Testis (tissue), 3 donors: ENCODE measurements around the gene NFATC2. TPM values are rescaled to one million over a fixed set of nuclear protein-coding genes. Genes with fewer than 3 reads are reported as not detected.

Source experiments
- DNase-seq: peaks from one replicate; pipeline ENCODE4 v3.0.0-alpha.2; 2019
- H3K27ac ChIP-seq, 2 donors: fragments of 200-600 bp; sonication (generic); one replicate each; pipeline ENCODE4 v1.5.1; 2019
- H3K27me3 ChIP-seq: fragments of 200-600 bp; sonication (generic); one replicate; pipeline ENCODE4 v1.5.1; 2019
- H3K36me3 ChIP-seq: fragments of 200-600 bp; sonication (generic); one replicate; pipeline ENCODE4 v1.5.1; 2017; ENCODE audit warnings: low read depth; ENCODE audit errors: missing control alignments
- H3K4me1 ChIP-seq: fragments of 200-600 bp; sonication (generic); one replicate; pipeline ENCODE4 v1.5.1; 2019
- H3K4me3 ChIP-seq, 2 donors: fragments of 200-600 bp; sonication (generic); one replicate each; pipeline ENCODE4 v1.5.1; 2017 to 2019
- H3K9me3 ChIP-seq: fragments of 200-600 bp; sonication (generic); one replicate; pipeline ENCODE4 v1.5.1; 2017
- POLR2A ChIP-seq: fragments of 450-650 bp; IDR thresholded peaks from one replicate; pipeline ENCODE4 v1.6.1; 2017; ENCODE audit warnings: antibody characterized with exemption, mild to moderate bottlenecking, moderate library complexity
- WGBS, 2 donors: methylation state at CpG; one replicate each; pipeline ENCODE4 v1.1.5; 2018; 5-methylcytosine and 5-hydroxymethylcytosine counted together
- intact Hi-C: fragments of 100-400 bp; cut with DNase I; formaldehyde crosslinking; loops from one replicate; pipeline ENCODE4 v1.15.1; 2023; ENCODE audit warnings: low total_unique reads
- polyA plus RNA-seq: library from polyadenylated mRNA; stranded (reverse); fragments of 350-450 nt; fragmentation: Illumina TruSeq; extraction: RNeasy Lipid Tissue Mini Kit (QIAGEN cat#74804); gene quantifications from one replicate; pipeline ENCODE4 v1.2.3, GENCODE V29; 2014; ENCODE audit warnings: low read depth, low replicate concordance; ENCODE audit not compliant: insufficient read depth
- total RNA-seq, 2 donors: library from RNA; depleted of rRNA; stranded (reverse); fragments of >200 nt; gene quantifications; one replicate each; pipeline ENCODE4 v1.2.3, GENCODE V29; 2016
- TF ChIP-seq, protein P1 (sequence below), 3 experiments: fragments of 450-650 bp in 2 of 3; fragments of 200-600 bp in 1 of 3; sonication (generic) in 1 of 3; IDR thresholded peaks; one replicate each; pipeline ENCODE4 v1.5.1; 2016 to 2019; ENCODE audit warnings: antibody characterized with exemption in 3 of 3, mild to moderate bottlenecking in 2 of 3, moderate library complexity in 1 of 3

Gene NFATC2
- total and polyA plus RNA-seq, 3 donors from 2014 or later = 5.4 to 7.5 (median 6.5) TPM

GRCh38 chr20:51446230-51446629 is 96.3 kb downstream of the NFATC2 start:
- DNase-seq = no peak
- Histone ChIP-seq H3K27me3 (no peaks in the 10 kb centered on the region), H3K9me3 (no peaks in the 10 kb centered on the region), H3K4me3 (no peak overlapping the region), H3K36me3 (no peaks in the 10 kb centered on the region), H3K4me1 (peaks cover 11% of the 10 kb centered on the region), H3K27ac (no peak overlapping the region)
- intact Hi-C loops = no loop called here
- TF ChIP-seq POLR2A = no peak
- TF ChIP-seq, protein P1, sequence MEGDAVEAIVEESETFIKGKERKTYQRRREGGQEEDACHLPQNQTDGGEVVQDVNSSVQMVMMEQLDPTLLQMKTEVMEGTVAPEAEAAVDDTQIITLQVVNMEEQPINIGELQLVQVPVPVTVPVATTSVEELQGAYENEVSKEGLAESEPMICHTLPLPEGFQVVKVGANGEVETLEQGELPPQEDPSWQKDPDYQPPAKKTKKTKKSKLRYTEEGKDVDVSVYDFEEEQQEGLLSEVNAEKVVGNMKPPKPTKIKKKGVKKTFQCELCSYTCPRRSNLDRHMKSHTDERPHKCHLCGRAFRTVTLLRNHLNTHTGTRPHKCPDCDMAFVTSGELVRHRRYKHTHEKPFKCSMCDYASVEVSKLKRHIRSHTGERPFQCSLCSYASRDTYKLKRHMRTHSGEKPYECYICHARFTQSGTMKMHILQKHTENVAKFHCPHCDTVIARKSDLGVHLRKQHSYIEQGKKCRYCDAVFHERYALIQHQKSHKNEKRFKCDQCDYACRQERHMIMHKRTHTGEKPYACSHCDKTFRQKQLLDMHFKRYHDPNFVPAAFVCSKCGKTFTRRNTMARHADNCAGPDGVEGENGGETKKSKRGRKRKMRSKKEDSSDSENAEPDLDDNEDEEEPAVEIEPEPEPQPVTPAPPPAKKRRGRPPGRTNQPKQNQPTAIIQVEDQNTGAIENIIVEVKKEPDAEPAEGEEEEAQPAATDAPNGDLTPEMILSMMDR (IDR thresholded peaks at IDR 0.05) = no peak
- 60 to 68% methylated on average over 2 of the region's 2 CpGs for WGBS, 2 donors

DNA sequence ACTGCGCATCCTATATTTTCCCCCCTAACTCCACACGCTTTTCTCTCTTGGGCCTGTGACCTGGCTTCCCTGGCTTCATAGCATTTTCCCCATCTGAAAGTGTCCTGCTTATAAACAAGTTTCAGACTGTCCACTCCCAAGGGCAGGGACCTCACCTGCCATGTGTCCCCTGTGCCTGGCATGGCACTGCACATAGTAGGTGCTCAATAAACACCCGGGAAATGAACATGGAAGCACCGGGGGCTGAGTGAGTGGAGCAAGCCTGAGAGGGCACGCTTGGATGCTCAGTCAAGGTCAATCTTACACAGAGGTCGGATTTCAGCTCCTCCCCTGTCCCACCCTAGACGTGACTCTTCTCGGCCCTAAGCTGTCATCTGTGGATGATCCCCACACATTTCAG is 96.9 kb downstream of the NFATC2 start:
- intact Hi-C loops = no loop called here
- no peak for TF ChIP-seq POLR2A
- H3K27ac ChIP-seq = no peak overlapping the region
- no peak for DNase-seq
- H3K36me3 ChIP-seq = no peaks in the 10 kb centered on the region
- H3K4me1 ChIP-seq = peaks cover 11% of the 10 kb centered on the region
- no peaks in the 10 kb centered on the region for H3K27me3 ChIP-seq
- H3K4me3 ChIP-seq = no peak overlapping the region
- no peaks in the 10 kb centered on the region for H3K9me3 ChIP-seq
- WGBS, 2 donors = 78 to 80% methylated on average over 8 of the region's 8 CpGs

DNA sequence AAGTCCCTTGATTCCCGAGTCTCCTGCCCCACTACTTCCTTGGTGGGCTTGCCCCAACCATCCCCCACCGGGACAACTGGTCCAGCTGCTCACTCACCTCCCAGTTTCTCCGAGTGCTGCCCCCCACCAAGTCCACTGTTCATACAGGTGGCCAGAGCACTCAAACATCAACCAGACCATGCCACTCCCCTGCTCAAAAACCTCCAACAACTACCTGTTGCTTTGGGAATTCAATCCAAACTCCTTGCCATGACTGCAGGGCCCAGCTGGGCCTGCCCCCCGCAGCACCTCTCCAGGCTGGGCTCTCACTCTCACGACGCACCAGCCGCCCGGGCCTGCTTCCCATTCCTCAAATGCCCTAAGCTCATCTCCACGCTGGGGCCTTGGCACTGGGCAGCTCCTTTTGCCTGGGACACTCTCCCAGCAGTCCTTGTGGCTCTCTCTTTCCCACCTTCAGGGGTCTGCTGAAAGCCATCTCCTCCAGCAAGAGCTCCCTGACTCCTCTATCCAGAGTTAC is 97.5 kb downstream of the NFATC2 start:
- no peaks in the 10 kb centered on the region for H3K9me3 ChIP-seq
- intact Hi-C loops = no loop called here
- no peak overlapping the region for H3K27ac ChIP-seq
- WGBS, 2 donors = 87 to 88% methylated on average over 9 of the region's 9 CpGs
- H3K27me3 ChIP-seq = no peaks in the 10 kb centered on the region
- no peak for TF ChIP-seq POLR2A
- TF ChIP-seq, protein P1 (IDR thresholded peaks at IDR 0.05) = no peak
- H3K4me3 ChIP-seq = no peak overlapping the region
- H3K4me1 ChIP-seq = peaks cover 11% of the 10 kb centered on the region
- H3K36me3 ChIP-seq = no peaks in the 10 kb centered on the region
- DNase-seq = no peak

DNA sequence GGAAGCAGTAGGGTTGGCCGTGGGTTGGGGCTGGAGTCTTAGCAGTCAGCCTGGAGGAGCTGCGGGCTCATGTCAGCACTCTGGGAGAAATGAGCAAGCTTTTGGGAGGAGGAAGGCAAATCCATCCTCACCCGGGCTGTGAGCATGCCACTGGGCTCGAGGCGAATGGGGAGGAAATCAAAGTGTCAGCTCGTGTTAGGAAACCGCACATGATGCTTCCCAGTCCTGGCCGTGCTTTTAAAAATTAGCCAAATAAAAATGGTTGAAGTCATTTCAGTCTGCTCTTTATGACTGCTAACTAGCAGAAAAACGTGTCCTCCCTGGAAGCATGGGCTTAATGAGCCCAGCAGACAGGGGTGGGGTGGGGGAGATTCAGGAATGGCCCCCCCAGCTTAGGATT is 98.1 kb downstream of the NFATC2 start:
- no peak overlapping the region for H3K27ac ChIP-seq
- no peak for TF ChIP-seq POLR2A
- TF ChIP-seq, protein P1 (IDR thresholded peaks at IDR 0.05) = no peak
- 74 to 87% methylated on average over 9 of the region's 9 CpGs for WGBS, 2 donors

DNA sequence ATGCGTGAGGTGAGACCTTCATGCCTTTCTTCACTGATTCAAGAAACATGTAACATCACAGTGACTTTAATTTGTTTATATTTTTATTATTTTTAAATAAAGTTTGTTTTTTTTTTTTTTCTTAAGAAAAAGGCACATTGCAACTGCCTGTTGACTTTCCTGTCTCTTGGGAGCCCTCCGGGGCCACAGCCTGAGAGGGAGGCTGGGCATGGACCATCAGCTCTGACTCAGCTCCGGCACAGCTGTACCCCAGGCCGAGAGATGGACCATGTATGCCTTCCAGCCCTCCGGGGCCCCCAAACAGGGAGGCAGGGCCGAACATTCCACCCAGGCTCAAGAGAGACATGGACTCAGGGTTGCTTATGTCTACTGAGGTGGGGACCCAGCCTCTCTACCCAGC is 99.9 kb downstream of the NFATC2 start:
- Histone ChIP-seq H3K4me3 (no peak overlapping the region), H3K4me1 (peaks cover 9% of the 10 kb centered on the region), H3K27ac (no peak overlapping the region), H3K27me3 (no peaks in the 10 kb centered on the region), H3K9me3 (no peaks in the 10 kb centered on the region), H3K36me3 (no peaks in the 10 kb centered on the region)
- intact Hi-C loops = no loop called here
- no peak for DNase-seq
- TF ChIP-seq, protein P1 (IDR thresholded peaks at IDR 0.05) = no peak
- no peak for TF ChIP-seq POLR2A
- 80 to 85% methylated on average over 4 to 6 of the region's 6 CpGs for WGBS, 2 donors

More for the DNA sequence above, 98.1 kb downstream of the NFATC2 start:
- Histone ChIP-seq H3K4me1 (peaks cover 11% of the 10 kb centered on the region), H3K27me3 (no peaks in the 10 kb centered on the region), H3K9me3 (no peaks in the 10 kb centered on the region), H3K36me3 (no peaks in the 10 kb centered on the region), H3K4me3 (no peak overlapping the region)
- intact Hi-C loops = no loop called here
- DNase-seq = no peak
